ENCODE measurements around the gene TMEM212. TPM values are rescaled to one million over a fixed set of nuclear protein-coding genes. Genes with fewer than 3 reads are reported as not detected.

Gene TMEM212
- total and polyA plus RNA-seq, 2 of the 13 experiments (the other 11 are each of a cell fraction or from before 2014, with no cell fraction given): not detected

DNA sequence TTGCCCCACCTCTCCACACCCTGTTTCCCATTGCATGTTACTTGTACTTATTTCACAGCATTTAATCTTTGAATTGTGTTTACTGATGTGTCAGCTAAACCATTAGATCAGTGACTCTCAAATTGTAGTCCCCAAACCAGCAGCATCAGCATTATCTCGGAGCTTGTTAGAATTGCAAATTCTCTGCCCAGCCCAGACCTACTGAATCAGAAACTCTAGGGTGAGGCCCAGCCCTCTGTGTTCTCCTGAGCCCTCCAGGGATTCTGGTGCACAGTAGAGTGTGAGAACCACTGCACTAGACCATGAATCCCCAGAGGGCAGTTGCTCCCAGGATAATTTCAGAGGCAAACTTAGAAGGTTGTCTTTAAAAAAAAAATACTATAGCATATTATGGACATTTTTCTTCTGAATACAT is 45.9 kb upstream of the TMEM212 start:
- in situ Hi-C loops (cut with HindIII; ENCODE audit: extremely low pct_ligation_motif_present, low pct_unique_long_range_greater_than_20kb) (no loop called here), intact Hi-C loops (cut with micrococcal nuclease; ENCODE audit: unreplicated experiment) (no loop called here)
- no peak overlapping the region for H3K4me2 ChIP-seq (ENCODE audit: low read depth, low read length)
- peaks cover 46% of the 10 kb centered on the region for H4K20me1 ChIP-seq (ENCODE audit: insufficient read depth, low read length)
- no peaks in the 10 kb centered on the region for H3K9me3 ChIP-seq (ENCODE audit: low read length)
- peaks cover 94% of the 10 kb centered on the region for H3K79me2 ChIP-seq (ENCODE audit: insufficient read depth, low read length)
- ChIA-PET CTCF (ENCODE audit: low intra/inter-chr PET ratio, low total read pairs) (no interaction called here), POLR2A (no interaction called here)
- TF ChIP-seq TBX3 (IDR thresholded peaks at IDR 0.05; ENCODE audit: borderline replicate concordance) (no peak), MAFK (conservative IDR thresholded peaks at IDR 0.05 in 1 of 2, IDR thresholded peaks at IDR 0.05 in 1 of 2; ENCODE audit: low read length in 2 of 2) (peak; percentile 86 to 87), SRSF9 (IDR thresholded peaks at IDR 0.05; ENCODE audit: borderline replicate concordance, insufficient read depth, low read depth, low read length, poor library complexity, severe bottlenecking) (no peak), ZFX (CRISPR knock-in tag; IDR thresholded peaks at IDR 0.05; ENCODE audit: low read depth) (no peak), MAFF (IDR thresholded peaks at IDR 0.05; ENCODE audit: low read depth, low read length) (peak; percentile 85), MNT (IDR thresholded peaks at IDR 0.05) (no peak), ZNF724P (CRISPR knock-in tag; IDR thresholded peaks at IDR 0.05; ENCODE audit: borderline replicate concordance) (no peak), ZNF24 (IDR thresholded peaks at IDR 0.05) (no peak)
- ATAC-seq (no peak), FAIRE-seq (no peak), DNase-seq (ENCODE audit: low spot score) (no peak)
- 100% methylated on average over 1 of the region's 1 CpG for WGBS (ENCODE audit: low lambda C conversion rate)
- no peak overlapping the region for H2AFZ ChIP-seq (ENCODE audit: low read length)
- BruUV-seq (replicated peaks): no TSS peak
- no peak overlapping the region for H3K4me3 ChIP-seq (replicated peaks in 1 of 3; ENCODE audit: insufficient read depth in 1 of 3, low read depth in 2 of 3, low read length in 3 of 3)
- peaks cover 6 to 17% of the 10 kb centered on the region in 2 experiments for H3K36me3 ChIP-seq (replicated peaks in 1 of 2; ENCODE audit: control insufficient read depth in 1 of 2, insufficient read depth in 2 of 2, low read length in 2 of 2)
- H3K9ac ChIP-seq (ENCODE audit: insufficient read depth, low read depth, low read length): no peak overlapping the region
- H3K27ac ChIP-seq (ENCODE audit: extremely low read length, insufficient read depth, low read length): no peak overlapping the region
- H3K4me1 ChIP-seq (ENCODE audit: insufficient read depth, low read length): peaks cover 68% of the 10 kb centered on the region
- H3K27me3 ChIP-seq (ENCODE audit: control insufficient read depth in 1 of 2, insufficient read depth in 2 of 2, low read length in 2 of 2): no peaks in the 10 kb centered on the region

Measured in HepG2 (cell line).